Peyer's patch (tissue), 4 donors: Measurements from ENCODE around the gene YJEFN3. TPM values are rescaled to one million over a fixed set of nuclear protein-coding genes. Genes with fewer than 3 reads are reported as not detected.

Source experiments
- DNase-seq, 3 donors: peaks; one replicate each; pipeline ENCODE4 v3.0.0-alpha.2; 2017 to 2019
- H3K27ac ChIP-seq, 4 donors: fragments of 200-600 bp; sonication (generic); one replicate each; pipeline ENCODE4 v1.5.1; 2016 to 2019
- H3K27me3 ChIP-seq, 2 donors: fragments of 200-600 bp; sonication (generic); one replicate each; pipeline ENCODE4 v1.5.1; 2019
- H3K36me3 ChIP-seq, 3 donors: fragments of 200-600 bp; sonication (generic); one replicate each; pipeline ENCODE4 v1.5.1; 2016 to 2019
- H3K4me1 ChIP-seq, 4 donors: fragments of 200-600 bp; sonication (generic); one replicate each; pipeline ENCODE4 v1.5.1; 2016 to 2019
- H3K4me3 ChIP-seq, 4 donors: fragments of 200-600 bp; sonication (generic); 1 replicate in 3 of 4; 2 replicates in 1 of 4; pipeline ENCODE4 v1.5.1; 2016 to 2019; ENCODE audit warnings: mild to moderate bottlenecking in 1 of 4
- H3K9me3 ChIP-seq, 4 donors: fragments of 200-600 bp; sonication (generic); one replicate each; pipeline ENCODE4 v1.5.1; 2016 to 2019; ENCODE audit warnings: mild to moderate bottlenecking in 1 of 4
- POLR2A ChIP-seq, 2 donors: fragments of 450-650 bp; IDR thresholded peaks; one replicate each; pipeline ENCODE4 v1.5.1; 2017; ENCODE audit warnings: antibody characterized with exemption in 2 of 2, mild to moderate bottlenecking in 2 of 2, moderate library complexity in 2 of 2
- total RNA-seq, 4 donors: library from RNA; depleted of rRNA; stranded (reverse); fragments of >200 nt; gene quantifications; one replicate each; pipeline ENCODE4 v1.1.0, GENCODE V29; 2016
- TF ChIP-seq, protein P1 (sequence below), 6 experiments: fragments of 450-650 bp in 4 of 6; fragments of 200-600 bp in 2 of 6; sonication (generic) in 1 of 6; IDR thresholded peaks; one replicate each; pipeline ENCODE4 v1.5.1; 2017 to 2019; ENCODE audit warnings: antibody characterized with exemption in 6 of 6, mild to moderate bottlenecking in 3 of 6, moderate library complexity in 1 of 6

YJEFN3 gene, protein sequence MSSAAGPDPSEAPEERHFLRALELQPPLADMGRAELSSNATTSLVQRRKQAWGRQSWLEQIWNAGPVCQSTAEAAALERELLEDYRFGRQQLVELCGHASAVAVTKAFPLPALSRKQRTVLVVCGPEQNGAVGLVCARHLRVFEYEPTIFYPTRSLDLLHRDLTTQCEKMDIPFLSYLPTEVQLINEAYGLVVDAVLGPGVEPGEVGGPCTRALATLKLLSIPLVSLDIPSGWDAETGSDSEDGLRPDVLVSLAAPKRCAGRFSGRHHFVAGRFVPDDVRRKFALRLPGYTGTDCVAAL
- total RNA-seq: 1 to 10 TPM; 4.4 to 9.9 (median 5.6) TPM

DNA sequence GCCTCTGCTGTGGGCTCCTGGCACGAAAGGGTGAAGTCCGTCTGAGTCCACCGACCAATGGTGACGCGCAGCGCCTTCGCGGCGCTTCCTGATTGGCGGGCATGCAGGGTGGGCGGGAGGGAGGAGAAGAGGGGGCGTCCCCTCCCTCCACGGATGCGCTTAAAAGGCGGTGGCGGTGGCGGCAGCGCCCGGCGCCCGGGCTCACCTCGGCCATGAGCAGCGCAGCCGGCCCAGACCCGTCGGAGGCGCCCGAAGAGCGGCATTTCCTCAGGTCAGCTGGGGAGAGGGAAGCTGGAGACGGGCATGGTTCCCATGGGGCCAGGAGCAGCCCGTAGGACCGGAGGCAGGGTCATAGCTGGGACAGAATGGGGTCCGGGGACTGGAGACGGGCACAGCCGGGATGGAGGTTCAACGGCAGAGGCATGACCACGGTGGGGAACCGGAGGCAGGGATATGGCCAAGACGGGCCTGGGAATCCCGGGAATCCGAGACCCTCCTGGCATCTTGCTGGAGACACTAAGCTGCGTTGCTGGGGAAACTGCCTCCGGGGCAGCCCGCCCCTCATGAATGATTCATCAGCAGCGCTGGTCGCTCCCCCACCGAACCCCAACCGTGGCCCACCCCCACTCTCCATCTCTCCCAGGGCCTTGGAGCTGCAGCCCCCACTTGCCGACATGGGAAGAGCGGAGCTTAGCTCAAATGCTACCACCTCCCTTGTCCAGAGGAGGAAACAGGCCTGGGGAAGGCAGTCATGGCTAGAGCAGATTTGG is at the start of gene YJEFN3:
TSS of gene YJEFN3 (plus strand) at position 191 of the 770 bp plus-strand sequence. CDS start at position 213, 22 bp downstream.
- Histone ChIP-seq H3K4me1 (peaks cover 0 to 28% (median 10%) of the 10 kb centered on the region in 4 donors), H3K9me3 (no peaks in the 10 kb centered on the region), H3K27ac (no peak within 1 kb of the TSS), H3K36me3 (peaks cover 0 to 50% (median 0%) of the 10 kb centered on the region in 3 donors), H3K4me3 (no peak within 1 kb of the TSS), H3K27me3 (no peaks in the 10 kb centered on the region)
- TF ChIP-seq POLR2A (IDR thresholded peaks at IDR 0.05): no peak
- no peak for DNase-seq

DNA sequence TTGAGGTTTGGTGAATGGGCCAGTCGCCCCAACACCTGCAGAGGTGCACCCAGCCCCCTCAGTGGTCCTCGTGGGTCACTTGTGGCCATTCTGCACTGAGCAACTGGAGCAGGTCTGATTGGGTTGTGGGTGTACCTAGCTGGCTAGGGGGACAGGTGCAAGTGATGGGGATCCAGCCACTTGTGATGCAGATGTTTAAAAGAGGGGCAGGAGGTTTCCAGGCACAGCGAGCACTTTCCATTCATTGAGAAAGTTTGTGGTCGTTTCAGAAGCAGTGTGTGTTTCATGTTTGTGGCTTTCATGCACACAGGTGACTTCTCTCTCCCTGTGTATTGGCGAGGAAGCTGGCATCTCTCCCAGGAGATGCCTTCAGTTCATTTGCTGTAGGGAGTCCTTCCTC is 48.0 kb upstream of the YJEFN3 start:
- Histone ChIP-seq H3K4me1 (peaks cover 0 to 12% (median 3%) of the 10 kb centered on the region in 4 donors), H3K36me3 (peaks cover 0 to 22% (median 0%) of the 10 kb centered on the region in 3 donors), H3K27ac (no peak overlapping the region), H3K9me3 (no peaks in the 10 kb centered on the region), H3K27me3 (no peaks in the 10 kb centered on the region), H3K4me3 (no peak overlapping the region)
- TF ChIP-seq POLR2A (IDR thresholded peaks at IDR 0.05): no peak
- TF ChIP-seq, protein P1, sequence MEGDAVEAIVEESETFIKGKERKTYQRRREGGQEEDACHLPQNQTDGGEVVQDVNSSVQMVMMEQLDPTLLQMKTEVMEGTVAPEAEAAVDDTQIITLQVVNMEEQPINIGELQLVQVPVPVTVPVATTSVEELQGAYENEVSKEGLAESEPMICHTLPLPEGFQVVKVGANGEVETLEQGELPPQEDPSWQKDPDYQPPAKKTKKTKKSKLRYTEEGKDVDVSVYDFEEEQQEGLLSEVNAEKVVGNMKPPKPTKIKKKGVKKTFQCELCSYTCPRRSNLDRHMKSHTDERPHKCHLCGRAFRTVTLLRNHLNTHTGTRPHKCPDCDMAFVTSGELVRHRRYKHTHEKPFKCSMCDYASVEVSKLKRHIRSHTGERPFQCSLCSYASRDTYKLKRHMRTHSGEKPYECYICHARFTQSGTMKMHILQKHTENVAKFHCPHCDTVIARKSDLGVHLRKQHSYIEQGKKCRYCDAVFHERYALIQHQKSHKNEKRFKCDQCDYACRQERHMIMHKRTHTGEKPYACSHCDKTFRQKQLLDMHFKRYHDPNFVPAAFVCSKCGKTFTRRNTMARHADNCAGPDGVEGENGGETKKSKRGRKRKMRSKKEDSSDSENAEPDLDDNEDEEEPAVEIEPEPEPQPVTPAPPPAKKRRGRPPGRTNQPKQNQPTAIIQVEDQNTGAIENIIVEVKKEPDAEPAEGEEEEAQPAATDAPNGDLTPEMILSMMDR (IDR thresholded peaks at IDR 0.05): no peak
- DNase-seq: no peak

DNA sequence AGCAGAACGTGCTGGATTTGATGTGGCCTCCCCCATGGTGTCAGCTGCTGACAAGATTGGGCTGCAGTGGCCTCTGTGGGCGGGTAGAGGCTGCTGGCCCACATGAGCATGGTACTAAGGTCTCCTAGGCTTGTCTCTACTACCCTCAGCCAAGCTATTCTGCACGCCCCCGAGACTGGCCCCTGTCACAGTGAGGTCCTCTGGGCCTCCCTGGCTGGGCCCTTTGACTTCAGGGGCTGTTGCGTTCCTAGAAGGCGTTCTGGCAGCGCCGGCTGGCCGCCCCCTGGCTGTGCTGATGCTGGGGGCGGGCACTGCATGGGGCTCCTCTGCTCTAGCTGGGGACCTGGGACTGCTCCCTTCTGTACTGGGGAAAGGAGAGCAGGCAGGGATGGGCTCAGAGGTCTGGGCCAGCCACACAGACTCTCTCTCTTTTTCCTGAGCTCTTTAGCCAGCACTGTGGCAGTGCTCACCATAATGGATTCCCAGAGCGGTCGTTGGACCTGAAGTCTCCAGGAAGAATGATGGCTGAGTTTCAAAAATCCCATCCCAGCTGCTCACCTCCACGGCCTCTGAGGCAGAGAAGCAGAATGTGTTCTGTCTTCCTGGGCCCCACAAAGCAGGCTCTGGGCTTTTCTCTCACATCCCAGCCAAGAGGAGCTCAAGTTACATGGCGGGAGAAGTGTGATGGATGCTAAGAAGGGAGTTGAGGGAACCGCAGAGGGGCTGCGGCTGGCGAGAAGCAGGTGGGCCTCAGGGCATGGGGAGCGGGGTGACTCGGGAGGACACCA is 45.7 kb upstream of the YJEFN3 start:
- no peak for DNase-seq
- no peaks in the 10 kb centered on the region for H3K9me3 ChIP-seq
- no peak overlapping the region for H3K27ac ChIP-seq

DNA sequence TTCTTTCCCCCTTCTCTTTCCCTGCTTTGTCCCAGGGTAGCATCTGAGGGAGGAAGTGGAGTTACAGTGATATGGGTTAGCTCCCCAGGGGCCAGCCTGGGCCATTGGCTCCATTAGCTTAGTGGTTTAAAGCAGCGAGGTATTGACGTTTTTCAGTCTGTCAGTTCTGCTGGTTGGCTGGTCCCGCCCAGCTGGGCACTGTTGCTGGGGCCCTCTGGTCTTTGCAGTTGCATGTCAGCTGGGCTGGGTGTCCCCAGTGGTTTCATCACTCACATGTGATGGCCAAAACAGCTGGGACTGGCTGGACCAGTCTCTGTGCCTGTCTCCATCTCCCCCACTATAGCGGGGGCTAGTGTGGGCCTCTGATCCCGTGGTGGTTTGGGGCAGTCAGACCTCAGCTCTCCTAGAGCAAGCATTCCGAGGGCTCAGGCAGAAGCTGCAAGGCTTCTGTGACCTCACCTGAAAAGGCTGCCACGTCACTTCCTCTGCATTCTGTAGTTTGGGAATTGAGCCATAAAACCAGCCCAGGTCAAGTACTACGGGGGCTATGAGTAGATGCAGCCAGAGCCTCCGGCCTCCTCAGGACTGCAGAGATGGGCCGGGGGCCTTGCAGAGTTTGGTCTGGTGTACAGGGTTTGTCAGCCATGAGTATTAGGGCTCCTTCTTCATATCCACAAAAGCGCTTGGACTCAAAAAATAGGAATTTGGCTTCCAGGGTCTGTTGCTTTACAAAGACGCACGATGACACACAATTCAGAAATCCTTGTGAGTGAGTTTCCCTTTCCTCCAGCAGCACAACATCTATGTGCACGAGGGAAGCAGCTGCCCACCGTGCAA is 43.3 kb upstream of the YJEFN3 start:
- Histone ChIP-seq H3K9me3 (no peaks in the 10 kb centered on the region), H3K4me1 (peaks cover 16 to 47% (median 24%) of the 10 kb centered on the region in 4 donors), H3K27me3 (no peaks in the 10 kb centered on the region), H3K36me3 (peaks cover 0 to 22% (median 0%) of the 10 kb centered on the region in 3 donors), H3K27ac (peak overlapping the region in 1 of 4 donors; percentile 42), H3K4me3 (no peak overlapping the region)
- peak in 1 of 3 donors; percentile 34 for DNase-seq
- TF ChIP-seq POLR2A (IDR thresholded peaks at IDR 0.05): no peak

More for the DNA sequence above, 45.7 kb upstream of the YJEFN3 start:
- TF ChIP-seq POLR2A (IDR thresholded peaks at IDR 0.05): no peak
- no peaks in the 10 kb centered on the region for H3K27me3 ChIP-seq
- no peak overlapping the region for H3K4me3 ChIP-seq
- peaks cover 0 to 23% (median 4%) of the 10 kb centered on the region in 4 donors for H3K4me1 ChIP-seq
- H3K36me3 ChIP-seq: peaks cover 0 to 22% (median 0%) of the 10 kb centered on the region in 3 donors

DNA sequence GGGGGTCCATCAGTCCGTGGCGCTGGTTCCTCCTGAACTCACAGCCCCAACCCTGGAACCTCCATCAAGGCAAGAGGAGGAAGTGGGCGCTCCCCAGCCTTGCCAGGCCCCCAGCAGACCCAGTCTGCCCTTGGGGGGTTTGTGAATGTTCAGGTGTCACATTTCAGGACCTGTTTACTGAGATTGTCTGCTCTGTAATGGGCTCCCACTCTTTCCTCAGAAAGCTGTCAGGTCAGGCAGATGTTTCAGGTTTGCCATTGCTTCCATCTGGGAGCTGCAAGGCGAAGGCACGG is 42.8 kb upstream of the YJEFN3 start:
- Histone ChIP-seq H3K27me3 (no peaks in the 10 kb centered on the region), H3K27ac (no peak overlapping the region), H3K4me1 (peaks cover 16 to 51% (median 24%) of the 10 kb centered on the region in 4 donors), H3K9me3 (no peaks in the 10 kb centered on the region), H3K36me3 (peaks cover 0 to 22% (median 0%) of the 10 kb centered on the region in 3 donors), H3K4me3 (no peak overlapping the region)
- TF ChIP-seq POLR2A (IDR thresholded peaks at IDR 0.05): no peak
- TF ChIP-seq, protein P1 (IDR thresholded peaks at IDR 0.05): no peak
- no peak for DNase-seq

DNA sequence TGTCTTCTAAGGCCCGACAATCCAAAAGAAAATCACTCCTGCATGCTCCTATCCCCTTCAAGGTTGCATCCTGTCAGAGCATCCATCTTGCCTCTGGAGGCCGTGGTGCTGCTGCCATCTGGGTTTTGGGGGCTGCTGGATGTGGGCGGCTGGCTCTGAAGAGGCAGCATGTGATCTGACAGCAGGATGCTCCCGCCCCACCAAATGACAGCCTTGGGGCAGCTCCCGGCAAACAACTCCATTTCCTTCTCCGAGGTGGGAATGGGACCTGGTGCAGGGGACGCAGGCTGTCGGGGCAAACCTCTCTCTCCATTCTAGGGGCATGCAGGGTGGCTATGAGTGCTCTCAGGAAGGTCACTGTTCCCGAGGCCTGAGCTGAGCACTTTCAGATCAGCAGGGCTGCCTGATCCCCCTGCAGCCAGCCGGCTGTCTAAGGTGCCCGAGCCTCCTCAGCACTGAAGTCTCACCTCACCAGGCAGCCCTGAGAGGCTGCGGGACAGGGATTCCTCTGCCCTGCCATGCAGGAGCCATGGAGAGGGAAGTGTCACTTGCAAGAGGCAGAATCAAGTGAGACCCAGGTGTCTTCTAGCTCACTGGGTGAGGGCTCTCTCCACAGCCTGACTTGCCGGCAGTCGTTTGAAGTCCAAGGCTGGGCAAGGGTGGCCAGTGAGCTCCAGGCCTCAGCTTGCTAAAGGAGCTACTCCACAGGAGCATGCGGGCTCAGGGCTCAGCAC is 42.2 kb upstream of the YJEFN3 start:
- Histone ChIP-seq H3K9me3 (no peaks in the 10 kb centered on the region), H3K36me3 (peaks cover 0 to 20% (median 0%) of the 10 kb centered on the region in 3 donors), H3K27ac (peak overlapping the region in 1 of 4 donors; percentile 88), H3K4me1 (peaks cover 16 to 51% (median 24%) of the 10 kb centered on the region in 4 donors), H3K4me3 (no peak overlapping the region), H3K27me3 (no peaks in the 10 kb centered on the region)
- TF ChIP-seq, protein P1 (IDR thresholded peaks at IDR 0.05): no peak
- TF ChIP-seq POLR2A (IDR thresholded peaks at IDR 0.05): no peak
- no peak for DNase-seq
